ENCODE data around the gene RTKN2.

The RTKN2 gene

DNA sequence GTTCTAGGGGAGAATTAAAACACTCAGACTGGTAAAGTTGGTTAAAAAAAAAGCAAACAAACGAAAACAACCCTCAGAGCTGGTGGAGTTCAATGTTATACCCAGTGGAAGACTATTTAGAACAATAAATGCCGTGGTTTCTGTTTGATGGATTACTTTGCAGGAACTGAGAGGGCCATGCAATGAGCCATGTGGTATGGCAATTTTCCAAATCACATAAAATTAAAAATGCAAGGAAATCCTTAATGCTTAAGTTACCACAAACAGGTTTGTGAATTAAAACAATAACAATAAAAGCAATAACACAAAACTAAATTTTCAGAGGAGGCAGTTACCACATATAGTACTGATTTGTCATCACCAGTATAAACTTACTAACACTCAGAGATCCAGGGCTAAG, 96.9 kb downstream of the RTKN2 start:
- no peak for DNase-seq (ENCODE audit: low spot score)

DNA sequence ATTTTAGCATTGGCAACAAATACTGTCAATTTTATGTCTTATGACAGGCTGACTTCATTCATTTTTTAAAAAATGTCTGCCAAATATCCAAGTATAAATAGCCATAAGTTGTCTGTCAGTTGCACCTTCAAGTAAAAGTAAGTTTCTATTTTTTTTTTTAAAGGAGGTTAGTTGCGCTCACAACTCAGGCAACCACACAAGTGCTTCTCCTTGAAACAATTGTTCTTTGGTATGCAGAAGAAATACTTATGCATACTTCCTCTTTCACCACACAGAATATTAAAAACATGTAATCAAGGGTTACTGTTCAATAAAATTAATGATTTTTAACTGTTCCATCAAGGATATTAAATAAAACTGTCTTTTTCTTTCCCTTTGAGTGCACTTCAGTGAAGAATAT, 97.9 kb downstream of the RTKN2 start:
- DNase-seq (ENCODE audit: low spot score) = no peak

DNA sequence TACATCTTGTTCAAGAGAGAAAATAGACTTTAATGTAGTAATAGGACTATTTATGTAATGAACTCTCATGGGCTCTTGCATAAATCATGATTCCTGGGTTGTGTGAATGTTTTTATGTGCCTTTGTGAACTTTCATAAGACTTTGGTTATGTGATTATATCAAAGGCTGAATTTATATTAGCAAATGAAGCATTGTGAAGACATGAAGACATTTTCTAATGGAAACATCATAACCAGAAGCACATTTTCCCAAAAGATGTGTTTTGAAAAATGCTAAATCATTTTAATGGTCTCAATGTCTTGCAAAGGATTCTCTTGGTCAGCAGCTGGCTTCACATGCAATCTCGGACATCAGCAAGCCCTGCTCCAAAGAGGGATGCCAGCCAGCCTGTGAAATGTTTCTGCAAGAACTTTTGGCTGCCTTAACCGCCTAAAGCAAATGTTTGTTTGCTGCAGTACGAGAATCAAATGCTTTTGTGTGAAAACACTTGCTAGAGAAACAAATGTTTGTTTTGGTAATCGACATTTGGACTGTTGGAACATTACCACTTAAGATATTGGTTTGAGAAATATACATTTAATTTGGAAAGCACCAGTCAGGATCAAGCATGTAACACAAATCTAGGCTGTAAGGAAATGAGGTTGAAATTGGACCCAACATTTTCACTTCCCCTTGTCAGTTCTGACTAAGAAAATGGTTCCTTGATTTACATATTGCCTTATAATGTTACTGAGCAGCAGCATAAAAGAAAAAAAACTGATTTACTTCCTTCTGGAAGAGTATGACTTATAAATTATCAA, 102.1 kb downstream of the RTKN2 start:
- no peak for DNase-seq (ENCODE audit: low spot score)

DNA sequence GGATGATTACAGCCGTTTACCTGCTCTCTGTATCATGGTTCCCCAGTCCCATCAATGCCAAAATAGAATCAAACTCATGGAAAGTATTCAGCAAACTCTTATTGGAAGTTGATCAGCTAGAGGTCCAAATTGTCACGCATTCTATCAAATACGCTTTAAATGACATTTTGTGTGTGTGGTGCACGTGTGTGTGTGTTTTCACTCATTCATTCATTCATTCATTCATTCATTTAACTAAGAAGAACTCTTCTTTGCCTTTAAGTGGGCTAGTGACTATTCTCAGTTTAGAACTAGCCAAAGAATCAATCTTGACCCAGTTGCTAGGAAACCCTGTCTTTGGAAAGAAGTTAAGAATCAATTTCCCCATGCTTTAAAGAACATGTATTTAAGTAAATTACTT, 102.8 kb downstream of the RTKN2 start:
- no peak for DNase-seq (ENCODE audit: low spot score)

DNA sequence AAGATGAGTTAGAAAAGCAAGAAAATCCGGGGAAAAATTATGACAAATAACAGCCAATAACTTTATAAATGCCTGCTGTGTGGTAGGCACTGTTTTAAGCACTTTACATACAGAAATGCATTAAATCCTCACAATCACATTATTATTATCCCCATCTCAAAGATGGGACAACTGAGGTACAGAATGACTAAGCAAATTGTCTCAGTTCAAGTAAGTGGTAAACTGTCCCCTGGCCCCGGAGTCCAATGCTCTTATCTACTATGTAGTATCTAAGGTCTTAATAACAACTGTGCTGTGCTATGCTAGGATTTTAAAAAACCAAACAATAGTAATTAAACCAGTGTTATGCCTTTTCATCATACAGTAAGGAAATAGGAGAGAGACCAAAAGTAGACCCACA, 105.6 kb downstream of the RTKN2 start:
- DNase-seq (ENCODE audit: low spot score) = no peak

DNA sequence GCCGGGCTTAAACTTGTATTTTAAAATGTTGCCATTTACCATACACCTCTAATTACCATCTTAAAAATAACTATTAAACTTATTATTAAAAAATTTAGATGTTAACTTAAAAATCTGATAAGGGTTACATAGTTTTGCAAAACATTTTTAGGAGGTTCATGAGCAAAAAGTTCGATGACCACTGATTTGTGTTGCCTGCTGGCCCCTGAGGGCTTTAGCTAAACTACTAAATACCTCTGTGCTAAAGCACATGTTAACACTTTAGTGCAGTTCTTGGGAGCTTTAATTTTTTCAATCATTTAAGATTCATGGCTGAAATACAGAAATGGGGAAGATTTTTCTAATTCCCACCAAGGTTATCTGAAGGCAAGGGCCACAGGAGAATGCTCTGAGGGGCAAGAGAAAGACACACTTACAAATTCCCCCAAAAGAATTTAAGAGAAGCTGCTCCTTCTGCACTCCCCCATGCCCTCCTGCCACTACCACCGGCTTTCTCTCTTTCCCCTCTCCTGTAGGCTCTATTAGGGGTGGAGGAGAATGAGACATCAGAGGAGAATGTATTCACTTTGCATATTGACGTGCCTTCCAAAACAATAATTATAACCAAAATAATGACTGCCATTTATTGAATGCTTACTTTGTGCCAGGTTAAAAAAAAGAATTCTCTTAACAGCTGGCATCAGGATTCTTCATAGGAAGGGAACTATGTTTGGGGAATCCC, 106.2 kb downstream of the RTKN2 start:
- DNase-seq (ENCODE audit: low spot score) = no peak

DNA sequence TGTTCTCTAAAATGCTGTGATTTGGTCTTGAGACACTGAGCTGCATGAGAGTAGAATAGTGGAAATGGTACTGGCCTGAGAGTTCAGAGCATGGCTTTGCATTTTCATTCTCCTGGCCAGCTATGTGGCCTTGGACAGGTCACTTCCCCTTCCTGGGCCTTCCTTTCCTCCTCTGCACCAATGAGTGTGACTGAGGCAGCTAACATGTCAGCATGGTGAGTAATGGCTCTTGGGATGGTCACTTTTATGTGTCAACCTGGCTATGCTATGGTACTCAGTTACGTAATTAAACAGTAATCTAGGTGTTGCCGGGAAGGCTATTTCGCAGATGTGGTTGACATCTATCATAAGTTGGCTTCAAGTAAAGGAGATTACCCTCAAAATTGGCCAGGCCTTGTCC, 109.3 kb downstream of the RTKN2 start:
- no peak for DNase-seq (ENCODE audit: low spot score)

DNA sequence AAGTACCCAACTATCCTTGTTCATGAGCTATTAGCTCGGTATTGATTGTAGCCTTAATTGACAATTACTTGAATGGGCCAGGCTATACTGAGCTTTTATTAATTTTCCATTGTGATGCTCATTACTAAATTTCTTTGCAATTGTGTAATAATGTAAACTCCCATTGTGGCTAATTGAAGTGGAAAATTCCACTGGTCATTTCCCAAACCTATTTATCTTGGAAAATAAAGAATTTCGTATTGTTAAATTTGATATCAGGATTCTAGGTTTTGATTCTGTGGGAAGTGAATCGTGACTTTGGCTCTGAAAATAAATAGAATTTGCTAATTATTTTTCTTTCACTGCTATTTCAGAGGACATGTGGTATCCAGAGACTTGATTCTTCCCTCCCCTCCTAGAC, 111.0 kb downstream of the RTKN2 start:
- no peak for DNase-seq (ENCODE audit: low spot score)

DNA sequence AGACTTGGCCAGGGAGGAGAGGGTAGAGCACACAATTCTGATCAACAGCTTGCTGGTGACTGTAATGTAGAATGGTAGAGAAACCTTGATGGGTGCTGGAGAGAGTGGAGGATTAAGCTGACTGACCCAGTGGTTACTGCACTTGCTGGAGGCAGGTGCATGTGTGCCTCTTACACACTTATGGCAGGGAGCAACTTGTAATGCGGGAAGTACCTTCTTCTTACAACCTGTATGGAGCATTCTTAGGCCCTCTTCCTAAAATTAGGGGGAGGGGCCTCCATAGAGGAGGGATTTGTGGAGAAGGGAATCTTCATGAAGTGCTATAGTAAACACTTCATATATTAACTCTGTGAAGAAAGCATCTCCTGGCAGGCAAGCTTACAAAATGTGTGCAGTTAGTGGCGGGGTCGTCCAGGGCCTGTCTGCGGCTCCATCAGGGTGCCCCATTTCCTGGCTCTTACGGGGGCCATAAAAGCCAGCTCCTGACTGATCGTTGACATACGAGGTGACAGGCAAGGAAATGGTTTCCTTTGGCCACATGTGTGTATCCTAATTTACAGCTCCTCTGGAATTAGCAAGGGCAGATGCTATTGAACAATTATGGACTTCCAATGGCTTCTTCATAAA, 113.5 kb downstream of the RTKN2 start:
- DNase-seq (ENCODE audit: low spot score) = no peak

DNA sequence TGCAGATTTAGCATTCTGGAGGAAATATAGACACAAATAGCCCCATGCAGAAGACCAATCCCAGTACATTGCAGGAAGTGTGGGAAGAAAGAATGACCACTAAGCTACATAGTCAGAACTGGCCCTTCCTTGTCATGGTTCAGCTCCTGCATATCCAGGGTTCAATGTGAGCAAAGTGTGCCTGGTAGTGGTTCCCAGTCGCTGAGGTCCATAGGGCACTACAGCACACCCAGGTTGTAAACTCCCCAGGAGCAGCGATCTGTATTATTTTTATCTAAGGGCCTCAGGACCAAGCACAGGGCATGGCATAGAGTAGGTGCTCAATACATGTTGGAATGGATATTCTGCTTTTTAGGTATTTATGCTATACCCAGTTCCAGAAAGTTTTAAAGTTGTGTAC, 114.4 kb downstream of the RTKN2 start:
- no peak for DNase-seq (ENCODE audit: low spot score)

DNA sequence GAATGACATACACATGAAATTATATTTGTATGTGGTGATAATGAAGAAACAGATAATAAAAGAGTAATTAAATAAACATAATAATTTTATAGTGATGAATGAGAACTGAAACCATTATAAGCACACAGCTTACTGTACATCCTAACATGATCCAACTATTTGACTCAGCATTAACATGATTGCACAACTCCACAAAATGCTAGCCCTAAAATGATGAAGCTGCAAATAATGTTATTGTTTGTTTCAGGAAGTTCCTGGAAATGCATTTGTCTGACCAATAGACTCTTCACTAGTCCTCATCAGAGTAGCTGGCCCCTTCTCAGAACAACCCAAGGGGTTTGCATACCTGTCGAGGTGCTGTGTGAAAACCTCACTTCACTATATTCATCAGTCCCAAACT, 115.5 kb downstream of the RTKN2 start:
- no peak for DNase-seq (ENCODE audit: low spot score)

DNA sequence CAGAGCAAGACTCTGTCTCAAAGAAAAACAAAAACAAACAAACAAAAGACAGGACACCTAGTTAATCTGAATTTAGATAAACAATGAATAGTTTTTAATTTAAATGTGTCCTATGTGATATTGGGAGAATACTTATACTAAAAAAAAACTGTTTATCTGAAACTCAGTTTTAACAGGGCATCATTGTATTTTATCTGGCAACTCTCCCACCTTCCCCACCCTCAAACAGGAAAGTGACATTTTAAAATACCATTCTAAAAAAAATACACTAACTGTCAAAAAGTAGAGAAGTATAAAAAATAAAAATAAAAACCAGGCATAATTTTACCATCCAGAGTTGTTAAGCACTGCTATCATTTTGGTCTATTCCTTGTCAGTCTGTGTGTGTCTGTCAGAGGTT, 119.0 kb downstream of the RTKN2 start:
- DNase-seq (ENCODE audit: low spot score) = no peak

DNA sequence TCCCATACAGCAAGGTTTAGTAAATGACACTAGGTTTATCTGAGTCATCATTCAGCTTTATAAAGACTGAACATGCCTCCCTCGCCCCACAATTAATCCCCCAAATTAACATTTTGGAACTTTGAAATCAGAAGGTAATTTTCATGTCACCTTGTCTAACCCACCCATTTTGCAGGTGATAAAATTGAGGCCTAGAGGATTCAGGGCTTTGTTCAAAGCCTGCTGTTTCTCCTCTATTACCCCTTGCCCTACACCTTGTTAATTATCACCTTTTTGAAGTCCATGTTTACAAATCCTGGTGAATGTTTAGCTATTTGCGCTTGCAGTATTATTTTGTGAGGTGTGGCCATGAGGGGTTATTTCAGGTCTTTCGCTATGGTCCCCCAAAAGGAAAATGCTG, 120.5 kb downstream of the RTKN2 start:
- DNase-seq (ENCODE audit: low spot score) = no peak

DNA sequence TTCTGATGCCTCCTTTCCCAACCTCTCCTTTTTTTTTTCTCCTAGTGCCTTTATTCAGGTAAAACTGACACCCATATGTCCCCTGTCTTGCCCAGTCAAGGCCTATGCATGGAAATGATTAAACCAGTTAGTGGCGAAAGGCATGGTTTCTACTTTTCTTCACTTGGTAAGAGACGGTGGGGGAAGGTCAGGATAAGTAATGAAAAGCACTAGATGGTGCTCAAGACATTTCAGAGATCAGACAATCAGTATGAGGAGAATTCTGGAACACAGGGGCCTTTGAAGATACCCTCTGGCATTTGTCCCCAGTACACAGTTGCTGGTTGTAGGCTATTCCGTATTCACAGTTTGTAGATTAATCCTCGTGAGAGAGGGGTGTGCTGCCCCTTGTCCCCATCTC, 121.2 kb downstream of the RTKN2 start:
- DNase-seq (ENCODE audit: low spot score) = no peak

DNA sequence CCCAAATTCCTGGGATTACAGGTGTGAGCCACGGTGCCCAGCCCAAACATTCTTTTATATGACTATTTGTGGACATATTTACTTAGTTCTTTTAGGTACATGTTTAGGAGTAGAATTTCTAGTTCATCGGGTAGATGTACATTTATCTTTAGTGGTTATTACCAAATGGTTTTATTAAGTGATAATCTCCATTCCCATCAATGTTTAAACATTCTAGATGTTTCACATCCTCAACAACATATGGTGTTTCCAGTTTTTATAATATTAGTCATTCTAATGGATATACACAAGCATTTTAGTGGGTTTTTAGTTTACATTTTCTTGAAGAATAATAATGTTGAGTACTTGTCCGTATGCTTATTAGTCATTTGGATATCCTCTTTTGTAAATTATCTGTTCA, 131.7 kb downstream of the RTKN2 start:
- DNase-seq (ENCODE audit: low spot score) = no peak

DNA sequence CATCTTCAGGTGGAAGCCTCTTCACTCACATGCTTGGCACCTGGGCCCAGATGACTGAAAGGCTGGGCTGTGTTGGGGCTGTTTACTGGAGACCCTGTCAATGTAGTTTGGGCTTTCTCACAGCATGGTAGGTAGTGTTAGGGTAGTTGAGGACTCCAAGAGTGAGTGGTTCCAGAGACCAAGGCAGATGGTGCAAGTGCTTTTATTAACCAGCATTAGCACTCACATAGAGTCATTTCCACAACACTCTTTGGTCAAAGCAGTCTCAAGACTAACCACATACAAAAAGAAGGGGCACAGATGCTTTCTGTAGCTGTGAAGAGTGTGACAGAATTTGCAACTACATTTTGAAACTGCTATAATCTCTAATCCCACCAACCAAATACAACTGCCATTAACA, 135.0 kb downstream of the RTKN2 start:
- no peak for DNase-seq (ENCODE audit: low spot score)

Measured in ecto neural progenitor cell (in vitro differentiated cells).